C4-2B (cell line): Measurements from ENCODE around the gene MRPL50.

ENCODE experiments used
- H3K27ac ChIP-seq: fragments of 450-650 bp; 2 replicates; pipeline ENCODE4 v1.5.1; 2017
- ZFX ChIP-seq: fragments of 450-650 bp; IDR thresholded peaks from 2 replicates; pipeline ENCODE4 v1.6.1; 2017
- TF ChIP-seq, protein P1 (sequence below): fragments of 450-650 bp; conservative IDR thresholded peaks from 2 replicates; pipeline ENCODE4 v1.5.1; 2017; ENCODE audit warnings: mild to moderate bottlenecking

Gene MRPL50

DNA sequence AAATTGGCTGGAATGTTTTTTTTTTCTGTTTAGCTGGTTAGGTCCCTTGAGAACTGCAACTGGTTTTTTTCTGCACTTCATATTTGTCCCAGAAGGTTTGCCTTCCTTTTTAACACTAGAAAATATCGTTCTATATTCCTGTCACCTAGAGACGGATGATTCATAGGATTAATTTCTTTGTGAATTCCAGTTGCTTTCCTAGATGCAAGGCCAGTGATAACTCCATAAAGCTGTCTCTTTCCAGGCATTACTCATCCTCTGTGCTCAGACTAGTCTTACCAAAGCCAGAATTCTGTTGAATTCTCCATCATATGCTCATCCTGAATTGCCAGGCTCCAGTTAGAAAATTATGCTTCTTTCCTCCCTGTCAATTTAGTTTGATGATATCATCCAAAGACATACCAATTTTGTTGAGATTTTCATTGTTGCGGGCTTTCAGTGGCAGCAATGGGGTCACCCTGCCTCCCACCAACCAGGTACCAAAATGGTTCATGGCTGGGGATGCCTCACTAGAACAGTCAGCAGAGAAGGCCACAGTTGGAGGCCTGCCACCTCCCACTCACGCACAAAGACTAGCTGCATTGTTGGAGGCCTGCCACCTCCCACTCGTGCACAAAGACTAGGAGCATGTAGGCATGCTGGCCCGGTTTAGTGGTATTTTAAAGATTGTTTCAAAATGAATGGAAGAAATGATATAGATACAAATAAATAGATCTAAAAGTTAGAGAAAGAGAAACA is 22.1 kb downstream of the MRPL50 start:
- no peak overlapping the region for H3K27ac ChIP-seq
- TF ChIP-seq, protein P1, sequence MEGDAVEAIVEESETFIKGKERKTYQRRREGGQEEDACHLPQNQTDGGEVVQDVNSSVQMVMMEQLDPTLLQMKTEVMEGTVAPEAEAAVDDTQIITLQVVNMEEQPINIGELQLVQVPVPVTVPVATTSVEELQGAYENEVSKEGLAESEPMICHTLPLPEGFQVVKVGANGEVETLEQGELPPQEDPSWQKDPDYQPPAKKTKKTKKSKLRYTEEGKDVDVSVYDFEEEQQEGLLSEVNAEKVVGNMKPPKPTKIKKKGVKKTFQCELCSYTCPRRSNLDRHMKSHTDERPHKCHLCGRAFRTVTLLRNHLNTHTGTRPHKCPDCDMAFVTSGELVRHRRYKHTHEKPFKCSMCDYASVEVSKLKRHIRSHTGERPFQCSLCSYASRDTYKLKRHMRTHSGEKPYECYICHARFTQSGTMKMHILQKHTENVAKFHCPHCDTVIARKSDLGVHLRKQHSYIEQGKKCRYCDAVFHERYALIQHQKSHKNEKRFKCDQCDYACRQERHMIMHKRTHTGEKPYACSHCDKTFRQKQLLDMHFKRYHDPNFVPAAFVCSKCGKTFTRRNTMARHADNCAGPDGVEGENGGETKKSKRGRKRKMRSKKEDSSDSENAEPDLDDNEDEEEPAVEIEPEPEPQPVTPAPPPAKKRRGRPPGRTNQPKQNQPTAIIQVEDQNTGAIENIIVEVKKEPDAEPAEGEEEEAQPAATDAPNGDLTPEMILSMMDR, result no peak
- no peak for TF ChIP-seq ZFX

DNA sequence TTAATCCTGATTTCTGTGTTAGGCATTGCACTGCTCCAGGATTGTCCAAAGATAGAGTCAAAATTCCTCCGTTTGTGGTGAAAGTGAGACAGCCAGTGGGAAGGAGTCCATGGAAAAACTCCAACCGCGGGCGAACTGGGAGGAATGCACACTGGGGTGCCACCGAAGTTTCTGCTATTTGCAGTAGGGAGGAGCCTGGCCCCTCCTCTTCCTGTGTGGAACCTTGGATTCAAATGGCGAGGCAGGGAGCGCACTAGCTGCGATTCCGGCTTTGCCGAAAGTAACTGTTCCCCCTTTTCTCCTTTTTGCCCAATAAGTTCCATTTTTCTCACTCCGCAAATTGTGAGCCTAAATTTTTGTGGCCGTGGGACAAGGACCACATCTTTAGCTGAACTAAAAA is 22.9 kb downstream of the MRPL50 start:
- no peak overlapping the region for H3K27ac ChIP-seq
- TF ChIP-seq ZFX, result no peak
- TF ChIP-seq, protein P1, result no peak

DNA sequence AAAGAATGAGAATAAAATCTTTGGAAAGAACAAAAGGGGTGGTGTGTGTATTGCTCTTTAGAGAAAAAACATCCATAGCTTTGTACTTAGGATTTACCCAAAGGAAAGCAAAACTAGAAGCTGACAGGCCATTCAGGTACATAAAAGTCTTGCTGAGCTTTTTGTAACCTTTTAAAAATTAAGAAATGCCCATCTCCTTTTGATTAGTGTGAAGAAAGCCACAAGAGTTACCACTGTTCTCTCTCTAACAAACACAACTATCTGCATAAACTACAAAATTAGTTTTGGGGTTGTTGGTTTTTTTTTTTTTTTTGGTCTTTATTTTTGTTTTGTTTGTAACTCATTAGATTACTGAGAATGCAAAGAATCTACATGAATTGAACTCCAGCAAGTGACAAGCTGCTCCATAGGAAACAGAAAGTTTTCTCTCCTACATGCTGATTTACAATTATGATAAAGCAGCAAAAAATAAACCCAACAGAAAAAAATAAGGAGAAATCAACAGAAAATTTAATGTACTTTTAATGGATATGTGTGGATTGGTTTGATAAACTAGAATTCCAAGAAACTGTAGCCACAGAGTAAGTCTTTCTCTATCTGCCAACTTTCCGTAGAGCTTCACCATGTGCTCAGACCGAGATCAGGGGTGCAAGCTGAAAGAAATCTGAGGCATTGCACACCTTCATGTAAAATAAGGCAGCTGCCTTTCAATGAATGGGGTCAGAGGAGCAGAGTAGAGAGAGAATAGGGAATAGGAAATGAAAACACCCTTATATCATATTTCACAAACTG is 25.9 kb downstream of the MRPL50 start:
- no peak for TF ChIP-seq ZFX
- TF ChIP-seq, protein P1, result no peak
- H3K27ac ChIP-seq, result no peak overlapping the region

DNA sequence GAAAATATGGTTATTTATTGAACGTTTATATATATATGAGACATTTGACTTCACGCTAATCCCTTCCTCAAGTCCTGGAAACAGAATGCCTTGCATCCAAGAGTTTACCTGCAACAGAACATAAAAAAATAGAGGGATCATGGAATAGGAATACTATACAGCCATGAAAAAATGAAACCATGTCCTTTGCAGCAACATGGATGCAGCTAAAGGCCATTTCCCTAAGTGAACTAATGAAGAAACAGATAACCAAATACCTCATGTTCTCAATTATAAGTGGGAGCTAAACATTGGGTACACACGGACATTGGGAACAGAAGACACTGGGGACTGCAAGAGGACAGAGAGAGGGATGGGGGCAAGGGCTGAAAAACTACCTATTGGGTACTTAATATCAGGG is 26.6 kb downstream of the MRPL50 start:
- TF ChIP-seq, protein P1, result no peak
- TF ChIP-seq ZFX, result no peak
- no peak overlapping the region for H3K27ac ChIP-seq

DNA sequence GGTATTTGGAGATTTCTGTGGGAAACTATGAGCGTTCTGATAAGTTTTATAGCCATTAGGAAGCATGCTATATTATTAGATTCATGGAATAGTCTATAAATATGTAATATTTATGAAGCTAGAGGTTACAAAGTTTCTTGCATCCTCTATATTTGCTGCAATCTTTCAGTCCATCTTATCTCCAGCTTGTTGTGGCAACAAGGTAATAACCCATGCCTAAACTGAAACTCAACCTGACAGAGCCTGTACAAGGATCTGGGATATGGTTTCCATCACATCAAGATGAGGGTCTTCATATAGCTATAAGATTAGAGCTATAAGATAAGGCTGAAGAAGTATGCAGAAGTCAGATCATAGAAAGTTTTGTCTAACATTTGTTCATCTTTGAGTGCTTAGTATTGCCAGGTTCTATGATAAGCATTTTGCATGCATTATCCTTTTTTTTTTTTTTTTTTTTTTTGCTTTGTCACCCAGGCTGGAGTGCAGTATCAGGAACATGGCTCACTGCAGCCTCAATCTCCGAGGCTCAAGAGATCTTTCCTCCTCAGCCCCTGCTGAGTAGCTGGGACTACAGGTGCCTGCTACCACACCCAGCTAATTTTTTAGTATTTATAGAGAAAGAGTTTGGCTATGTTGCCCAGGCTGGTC is 28.4 kb downstream of the MRPL50 start:
- TF ChIP-seq, protein P1, result no peak
- TF ChIP-seq ZFX, result no peak
- H3K27ac ChIP-seq, result no peak overlapping the region

DNA sequence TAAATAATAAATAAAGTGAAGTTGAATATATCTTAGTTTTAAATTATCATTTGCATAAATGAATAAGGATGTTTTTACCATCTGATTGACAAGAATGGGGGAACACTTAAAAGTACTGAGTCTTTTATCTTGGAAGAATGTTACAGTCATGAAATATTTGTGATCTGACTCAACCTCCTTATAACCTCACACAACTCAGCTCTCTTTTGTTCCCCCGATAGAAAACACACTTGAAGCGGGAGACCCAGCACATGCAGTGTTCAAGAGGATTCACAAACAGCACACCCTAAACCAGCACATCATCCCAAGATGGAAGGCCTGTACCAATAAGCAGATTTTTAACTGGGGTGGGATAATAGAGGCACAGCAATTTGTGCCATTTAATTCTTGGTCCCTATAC is 29.1 kb downstream of the MRPL50 start:
- TF ChIP-seq ZFX, result no peak
- TF ChIP-seq, protein P1, result no peak
- no peak overlapping the region for H3K27ac ChIP-seq

DNA sequence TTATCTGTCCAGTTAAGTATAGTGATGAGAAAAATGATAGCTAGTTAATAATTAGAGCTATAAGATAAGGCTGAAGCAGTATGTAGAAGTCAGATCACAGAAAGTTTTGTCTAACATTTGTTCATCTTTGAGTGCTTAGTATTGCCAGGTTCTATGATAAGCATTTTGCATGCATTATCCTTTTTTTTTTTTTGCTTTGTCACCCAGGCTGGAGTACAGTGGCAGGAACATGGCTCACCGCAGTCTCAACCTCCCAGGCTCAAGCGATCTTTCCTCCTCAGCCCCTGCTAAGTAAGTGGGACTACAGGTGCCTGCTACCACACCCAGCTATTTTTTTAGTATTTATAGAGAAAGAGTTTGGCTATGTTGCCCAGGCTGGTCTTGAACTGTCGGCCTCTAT is 31.1 kb downstream of the MRPL50 start:
- no peak overlapping the region for H3K27ac ChIP-seq
- TF ChIP-seq, protein P1, result no peak
- no peak for TF ChIP-seq ZFX
